Fibroblast of pulmonary artery (primary cell): ENCODE results near the gene LGI1.

Experiments used
- DNase-seq: peaks from one replicate; pipeline ENCODE4 v3.0.0-alpha.2; 2010; ENCODE audit warnings: low read depth
- H3K4me3 ChIP-seq: replicated peaks from 2 replicates; pipeline ENCODE4 v1.5.1; 2011; ENCODE audit warnings: low read depth, mild to moderate bottlenecking, control low read depth, low read length, moderate library complexity
- CTCF ChIP-seq: IDR thresholded peaks from 2 replicates; pipeline ENCODE4 v1.5.1; 2011; ENCODE audit warnings: mild to moderate bottlenecking, control low read depth, low read length, inconsistent platforms; ENCODE audit errors: missing control alignments

Gene LGI1

GRCh38 chr10:93745408-93746065, 12.2 kb upstream of the LGI1 start:
- TF ChIP-seq CTCF, result peak; percentile 25
- no peak overlapping the region for H3K4me3 ChIP-seq
- peak; percentile 8 for DNase-seq

DNA sequence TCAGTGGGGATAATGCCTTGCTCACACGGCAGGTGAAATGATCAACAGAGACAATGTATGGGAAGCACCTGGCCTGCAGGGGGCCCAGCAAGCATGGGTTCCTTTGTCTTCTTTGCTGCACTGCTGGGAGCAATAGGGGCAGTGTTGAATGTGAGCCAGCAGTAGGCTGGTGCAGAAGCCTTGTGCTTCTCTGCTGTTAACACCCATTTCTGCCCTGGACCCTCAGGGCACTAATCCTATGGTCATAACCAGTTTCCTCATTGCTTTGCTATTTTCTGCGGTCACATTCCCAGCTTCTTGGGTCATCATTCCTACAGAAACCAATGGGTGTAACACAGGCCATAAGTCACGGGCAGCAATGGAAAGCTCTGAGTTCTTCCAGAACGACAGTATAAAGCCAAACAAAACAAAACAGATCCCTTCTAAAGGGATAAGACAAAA, 10.9 kb upstream of the LGI1 start:
- peak; percentile 85 for DNase-seq
- TF ChIP-seq CTCF, result no peak
- H3K4me3 ChIP-seq, result no peak overlapping the region

DNA sequence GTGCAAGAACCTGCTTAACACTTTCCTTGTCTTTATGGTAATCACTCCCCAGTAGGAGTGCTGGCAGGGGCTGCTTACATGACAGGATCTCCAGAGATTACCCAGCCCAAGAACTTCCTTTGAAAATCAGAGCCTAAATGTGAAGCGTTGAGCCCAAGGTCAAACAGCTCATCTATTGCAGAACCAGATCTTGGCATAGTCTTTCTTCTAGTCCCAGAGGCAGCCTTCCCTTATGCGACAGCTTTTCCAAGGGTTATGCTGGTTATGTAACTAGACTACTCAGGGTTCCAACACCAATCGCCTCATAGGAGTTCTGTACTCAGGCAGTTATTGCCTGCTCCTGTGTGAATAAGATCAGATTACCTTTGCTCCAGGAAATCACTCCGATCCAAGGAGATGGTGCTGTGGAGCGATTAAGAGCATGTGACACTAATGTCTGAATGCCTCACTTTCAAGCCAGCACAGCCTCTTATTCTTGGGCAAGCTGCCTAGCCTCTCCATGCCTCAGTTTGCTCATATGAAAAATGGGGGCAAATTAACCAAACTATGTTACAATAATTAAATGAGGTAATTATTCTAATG, 8.4 kb upstream of the LGI1 start:
- DNase-seq, result no peak
- no peak for TF ChIP-seq CTCF
- H3K4me3 ChIP-seq, result no peak overlapping the region

DNA sequence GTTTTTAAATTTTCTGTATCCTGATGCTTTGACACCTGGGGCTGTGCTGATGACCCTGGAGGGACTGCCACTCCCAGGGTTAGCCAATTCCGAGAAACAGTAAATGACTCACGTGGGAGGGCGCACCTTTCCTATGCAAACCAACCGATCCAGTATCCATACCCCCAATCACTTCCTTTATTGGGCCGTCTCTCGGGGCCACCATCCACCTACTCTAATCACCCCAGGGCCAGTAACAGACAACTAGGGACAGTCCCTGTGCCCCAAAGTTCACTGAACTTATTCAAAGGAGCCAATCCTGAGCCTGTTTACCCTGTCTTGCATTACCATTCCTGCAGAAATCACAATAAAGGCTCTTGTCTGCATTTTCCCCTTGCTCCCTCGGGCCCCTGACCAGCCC, 6.6 kb upstream of the LGI1 start:
- TF ChIP-seq CTCF, result no peak
- H3K4me3 ChIP-seq, result no peak overlapping the region
- no peak for DNase-seq

DNA sequence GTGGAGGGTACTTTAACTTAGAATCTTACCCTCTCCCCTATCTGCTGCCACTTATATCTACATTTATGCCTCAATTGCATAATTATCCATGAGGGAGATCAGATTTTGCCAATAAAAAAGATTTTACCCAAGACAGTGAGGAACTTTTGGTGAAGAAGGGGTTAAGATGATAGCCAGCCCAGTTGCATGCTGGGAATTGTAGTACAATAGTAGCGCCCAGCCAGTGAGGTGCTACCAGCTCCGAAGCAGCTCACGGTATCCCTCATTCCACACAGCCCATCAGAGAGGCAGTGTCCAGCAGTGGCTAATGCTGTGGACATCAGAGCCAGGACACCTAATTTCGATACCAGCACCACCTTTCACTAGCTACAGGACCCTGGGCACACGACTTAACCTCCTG, 5.9 kb upstream of the LGI1 start:
- H3K4me3 ChIP-seq, result no peak overlapping the region
- TF ChIP-seq CTCF, result no peak
- peak; percentile 18 for DNase-seq

DNA sequence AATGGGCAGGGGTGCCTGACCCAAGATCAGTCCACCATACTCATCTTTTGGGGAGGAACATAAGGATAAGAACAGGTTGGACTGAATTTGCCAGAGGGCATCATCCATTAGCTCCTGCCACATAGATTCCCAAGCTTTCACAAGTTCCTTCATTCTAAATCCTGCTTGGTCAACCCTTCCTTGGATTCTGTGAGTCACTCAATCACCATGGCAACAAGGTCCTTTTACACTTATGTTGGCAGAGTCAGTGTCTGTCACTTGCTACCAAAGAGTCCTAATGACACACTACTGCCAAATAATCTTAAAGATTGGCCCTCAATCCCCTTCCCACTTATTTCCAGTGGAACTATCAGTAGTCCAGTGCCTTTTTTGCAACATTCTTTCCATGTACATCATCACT, 5.0 kb upstream of the LGI1 start:
- no peak overlapping the region for H3K4me3 ChIP-seq
- peak; percentile 36 for DNase-seq
- TF ChIP-seq CTCF, result no peak
